ENCODE results near the gene IDH2. TPM values are rescaled to one million over a fixed set of nuclear protein-coding genes. Genes with fewer than 3 reads are reported as not detected.
A peak's percentile ranks its signal among the peaks of the same experiment; 100 is the strongest.

Gene IDH2
- total and polyA plus RNA-seq, 2 of the 13 experiments (the other 11 are each of a cell fraction or from before 2014, with no cell fraction given): 121 to 145 TPM

- TF ChIP-seq RFXANK (CRISPR knock-in tag; IDR thresholded peaks at IDR 0.05) (no peak), CEBPG (CRISPR knock-in tag; IDR thresholded peaks at IDR 0.05) (0 out of 2 replicates have a peak, but pooled peaks have one; percentile 10), PRDM10 (CRISPR knock-in tag; IDR thresholded peaks at IDR 0.05; ENCODE audit: low read depth) (no peak), LRRFIP1 (CRISPR knock-in tag; conservative IDR thresholded peaks at IDR 0.05) (no peak), ZNF772 (CRISPR knock-in tag; IDR thresholded peaks at IDR 0.05) (no peak), MATR3 (CRISPR knock-in tag; IDR thresholded peaks at IDR 0.05) (no peak), SKI (IDR thresholded peaks at IDR 0.05; ENCODE audit: partially characterized antibody) (no peak), ZHX1 (CRISPR knock-in tag; IDR thresholded peaks at IDR 0.05; ENCODE audit: low read depth) (no peak), KLF13 (CRISPR knock-in tag; IDR thresholded peaks at IDR 0.05) (no peak), ZNF577 (CRISPR knock-in tag; IDR thresholded peaks at IDR 0.05; ENCODE audit: borderline replicate concordance, low read depth) (no peak), ZNF678 (CRISPR knock-in tag; IDR thresholded peaks at IDR 0.05) (no peak), MXD1 (CRISPR knock-in tag; IDR thresholded peaks at IDR 0.05) (no peak), CEBPB (IDR thresholded peaks at IDR 0.05; ENCODE audit: borderline replicate concordance, low read depth, low read length) (no peak), ZNF547 (CRISPR knock-in tag; IDR thresholded peaks at IDR 0.05) (peak; percentile 36; the same call in 1 of the 2 replicates), FOSL1 (CRISPR knock-in tag; IDR thresholded peaks at IDR 0.05; ENCODE audit: borderline replicate concordance) (peak; percentile 75; the same call in 1 of the 2 replicates), TP53 (CRISPR knock-in tag; conservative IDR thresholded peaks at IDR 0.05) (no peak), ZNF792 (CRISPR knock-in tag; IDR thresholded peaks at IDR 0.05) (peak; percentile 81; the same call in 1 of the 2 replicates)
Observed at GRCh38 chr15:90035095-90035839, 67.0 kb downstream of the IDH2 start (continued).
